OCI-LY3 (cell line): ENCODE measurements around the gene PLA2G1B.

Experiments
- CTCF ChIP-seq: fragments of 200-600, 300-600 bp; sonication (generic); IDR thresholded peaks from 2 replicates; pipeline ENCODE4 v1.5.1; 2014; ENCODE audit warnings: antibody characterized with exemption, low read length, low read depth
- EZH2phosphoT487 ChIP-seq: fragments of 200-600 bp; shearing (Covaris generic); IDR thresholded peaks from 2 replicates; pipeline ENCODE4 v1.6.1; 2018; ENCODE audit warnings: antibody characterized with exemption, mixed run types, low read depth

GRCh38 chr12:120357104-120357503, 29.5 kb upstream of the PLA2G1B start:
- TF ChIP-seq CTCF (no peak), EZH2phosphoT487 (no peak)
